Muscle of leg (tissue), 11 donors: ENCODE measurements around the gene LYRM1. TPM values are rescaled to one million over a fixed set of nuclear protein-coding genes. Genes with fewer than 3 reads are reported as not detected.
"Not testable (repeated sequence)": the region's sequence is repeated elsewhere in the genome, so short reads cannot be mapped to it uniquely, and the experiment has no call there.

Experiments
- DNase-seq: peaks from one replicate; pipeline ENCODE4 v3.0.0; 2013
- H3K27ac ChIP-seq: one replicate; pipeline ENCODE4 v1.5.1; 2013; ENCODE audit warnings: mild to moderate bottlenecking, low read length, control low read depth
- H3K27me3 ChIP-seq: one replicate; pipeline ENCODE4 v1.6.1; 2013; ENCODE audit warnings: low read length; ENCODE audit not compliant: control insufficient read depth, insufficient read depth
- H3K36me3 ChIP-seq: one replicate; pipeline ENCODE4 v1.6.1; 2013; ENCODE audit warnings: low read length; ENCODE audit not compliant: control insufficient read depth, insufficient read depth
- H3K4me1 ChIP-seq: one replicate; pipeline ENCODE4 v1.6.1; 2013; ENCODE audit warnings: low read length; ENCODE audit not compliant: control insufficient read depth, insufficient read depth
- H3K4me3 ChIP-seq: one replicate; pipeline ENCODE4 v1.5.1; 2013; ENCODE audit warnings: low read length, control low read depth
- H3K9me3 ChIP-seq: replicated peaks from 2 replicates; pipeline ENCODE4 v1.6.1; 2013; ENCODE audit warnings: low read depth, low read length; ENCODE audit not compliant: control insufficient read depth
- WGBS: methylation state at CpG from one replicate; pipeline ENCODE4 v1.1.5; 2013; ENCODE audit warnings: missing lambda C conversion rate; ENCODE audit not compliant: insufficient coverage; 5-methylcytosine and 5-hydroxymethylcytosine counted together
- polyA plus RNA-seq, 8 donors: library from polyadenylated mRNA; unstranded; fragments of 120-200 nt; gene quantifications; one replicate each; pipeline versions ENCODE4 v1.2.1 to v1.2.3, GENCODE V29; 2013; ENCODE audit warnings: inconsistent platforms in 1 of 8, low replicate concordance in 1 of 8; ENCODE audit not compliant: insufficient read length in 8 of 8, insufficient read depth in 1 of 8
- total RNA-seq: library from RNA; stranded (reverse); fragments of 120-200 nt; gene quantifications from one replicate; pipeline ENCODE4 v1.2.4, GENCODE V29; 2013

Gene LYRM1
- total and polyA plus RNA-seq, 9 donors: 17.1 to 22.8 (median 20.5) TPM

GRCh38 chr16:20911361-20911760 is 10.8 kb downstream of the LYRM1 start:
- H3K9me3 ChIP-seq: no peaks in the 10 kb centered on the region
- H3K4me3 ChIP-seq: no peak overlapping the region
- no peak for DNase-seq
- no peaks in the 10 kb centered on the region for H3K36me3 ChIP-seq
- H3K27me3 ChIP-seq: no peaks in the 10 kb centered on the region
- H3K4me1 ChIP-seq: peaks cover 13% of the 10 kb centered on the region
- H3K27ac ChIP-seq: peak overlapping the region; percentile 66
- WGBS: 33% methylated on average over 1 of the region's 1 CpG

GRCh38 chr16:20916289-20916688 is 15.7 kb downstream of the LYRM1 start:
- WGBS: 78% methylated on average over 10 of the region's 10 CpGs
- DNase-seq: no peak
- H3K27ac ChIP-seq: no peak overlapping the region

GRCh38 chr16:20916942-20917341 is 16.4 kb downstream of the LYRM1 start:
- Histone ChIP-seq H3K9me3 (no peaks in the 10 kb centered on the region), H3K4me1 (peaks cover 3% of the 10 kb centered on the region), H3K4me3 (no peak overlapping the region), H3K27me3 (no peaks in the 10 kb centered on the region), H3K27ac (no peak overlapping the region), H3K36me3 (peaks cover 3% of the 10 kb centered on the region)
- WGBS: 81% methylated on average over 2 of the region's 4 CpGs
- no peak for DNase-seq

More at GRCh38 chr16:20916289-20916688, 15.7 kb downstream of the LYRM1 start:
- H3K4me1 ChIP-seq: peaks cover 3% of the 10 kb centered on the region
- H3K9me3 ChIP-seq: no peaks in the 10 kb centered on the region
- H3K27me3 ChIP-seq: no peaks in the 10 kb centered on the region
- peaks cover 3% of the 10 kb centered on the region for H3K36me3 ChIP-seq
- H3K4me3 ChIP-seq: no peak overlapping the region

- peaks cover 3% of the 10 kb centered on the region for H3K4me1 ChIP-seq
Measured at GRCh38 chr16:20918486-20919239, 18.1 kb downstream of the LYRM1 start.

GRCh38 chr16:20920091-20920490 is 19.5 kb downstream of the LYRM1 start:
- WGBS: no CpG with 5 or more reads among the region's 5 CpGs
- no peak overlapping the region for H3K4me3 ChIP-seq
- H3K27me3 ChIP-seq: no peaks in the 10 kb centered on the region
- no peaks in the 10 kb centered on the region for H3K9me3 ChIP-seq
- no peak overlapping the region for H3K27ac ChIP-seq
- H3K4me1 ChIP-seq: peaks cover 3% of the 10 kb centered on the region
- no peak for DNase-seq
- H3K36me3 ChIP-seq: peaks cover 5% of the 10 kb centered on the region

More at GRCh38 chr16:20918486-20919239, 18.1 kb downstream of the LYRM1 start:
- Histone ChIP-seq H3K27me3 (no peaks in the 10 kb centered on the region), H3K4me3 (no peak overlapping the region), H3K9me3 (no peaks in the 10 kb centered on the region), H3K36me3 (peaks cover 3% of the 10 kb centered on the region), H3K27ac (no peak overlapping the region)
- 86% methylated on average over 1 of the region's 4 CpGs for WGBS
- peak; percentile 47 for DNase-seq

GRCh38 chr16:20920799-20921198 is 20.2 kb downstream of the LYRM1 start:
- no peak for DNase-seq
- Histone ChIP-seq H3K9me3 (no peaks in the 10 kb centered on the region), H3K27ac (no peak overlapping the region), H3K27me3 (no peaks in the 10 kb centered on the region), H3K4me3 (no peak overlapping the region), H3K4me1 (peaks cover 3% of the 10 kb centered on the region), H3K36me3 (peaks cover 9% of the 10 kb centered on the region)
- no CpG with 5 or more reads among the region's 2 CpGs for WGBS

GRCh38 chr16:20923876-20924275 is 23.3 kb downstream of the LYRM1 start:
- Histone ChIP-seq H3K27ac (no peak overlapping the region), H3K4me1 (peaks cover under 1% of the 10 kb centered on the region), H3K27me3 (no peaks in the 10 kb centered on the region), H3K9me3 (no peaks in the 10 kb centered on the region), H3K36me3 (peaks cover 6% of the 10 kb centered on the region), H3K4me3 (no peak overlapping the region)
- no peak for DNase-seq
- WGBS: no CpG with 5 or more reads among the region's 3 CpGs

- DNase-seq: no peak
- Histone ChIP-seq H3K36me3 (peaks cover 6% of the 10 kb centered on the region), H3K4me1 (no peaks in the 10 kb centered on the region), H3K9me3 (no peaks in the 10 kb centered on the region), H3K27ac (no peak overlapping the region), H3K4me3 (no peak overlapping the region), H3K27me3 (no peaks in the 10 kb centered on the region)
- WGBS: 78% methylated on average over 1 of the region's 1 CpG
Measured at GRCh38 chr16:20925751-20926150, 25.2 kb downstream of the LYRM1 start.

- WGBS: no CpG with 5 or more reads among the region's 5 CpGs
- Histone ChIP-seq H3K27ac (no peak overlapping the region), H3K4me3 (no peak overlapping the region), H3K4me1 (no peaks in the 10 kb centered on the region), H3K36me3 (peaks cover 6% of the 10 kb centered on the region), H3K27me3 (no peaks in the 10 kb centered on the region), H3K9me3 (no peaks in the 10 kb centered on the region)
- DNase-seq: peak; percentile 78
Measured at GRCh38 chr16:20928774-20929411, 28.3 kb downstream of the LYRM1 start.

- peak; percentile 50 for DNase-seq
- H3K4me1 ChIP-seq, H3K27ac ChIP-seq, H3K36me3 ChIP-seq, H3K4me3 ChIP-seq, H3K27me3 ChIP-seq, H3K9me3 ChIP-seq: not testable (repeated sequence)
- WGBS: 54% methylated on average over 4 of the region's 10 CpGs
Measured at GRCh38 chr16:20929676-20930364, 29.2 kb downstream of the LYRM1 start.
